ENCODE results near the gene ONECUT3.

ONECUT3 gene

GRCh38 chr19:1813192-1814182 is 60.2 kb downstream of the ONECUT3 start:
- DNase-seq (ENCODE audit: low read depth in 1 of 2, low spot score in 1 of 2): no peak

GRCh38 chr19:1814391-1814790 is 61.1 kb downstream of the ONECUT3 start:
- DNase-seq (ENCODE audit: low read depth in 1 of 2, low spot score in 1 of 2): no peak

- DNase-seq (ENCODE audit: low read depth in 1 of 2, low spot score in 1 of 2): no peak
Measured at GRCh38 chr19:1814833-1815604, 61.7 kb downstream of the ONECUT3 start.

- DNase-seq (ENCODE audit: low read depth in 1 of 2, low spot score in 1 of 2): no peak
Measured at GRCh38 chr19:1815605-1816529, 62.6 kb downstream of the ONECUT3 start.

GRCh38 chr19:1816530-1817298 is 63.4 kb downstream of the ONECUT3 start:
- DNase-seq (ENCODE audit: low read depth in 1 of 2, low spot score in 1 of 2): no peak

GRCh38 chr19:1817553-1818179 is 64.4 kb downstream of the ONECUT3 start:
- no peak for DNase-seq (ENCODE audit: low read depth in 1 of 2, low spot score in 1 of 2)

- DNase-seq (ENCODE audit: low read depth in 1 of 2, low spot score in 1 of 2): no peak
Measured at GRCh38 chr19:1818549-1819195, 65.4 kb downstream of the ONECUT3 start.

- no peak for DNase-seq (ENCODE audit: low read depth in 1 of 2, low spot score in 1 of 2)
Measured at GRCh38 chr19:1819341-1820255, 66.3 kb downstream of the ONECUT3 start.

- no peak for DNase-seq (ENCODE audit: low read depth in 1 of 2, low spot score in 1 of 2)
Measured at GRCh38 chr19:1822210-1822609, 68.9 kb downstream of the ONECUT3 start.

- DNase-seq (ENCODE audit: low read depth in 1 of 2, low spot score in 1 of 2): no peak
Measured at GRCh38 chr19:1823020-1823419, 69.7 kb downstream of the ONECUT3 start.

GRCh38 chr19:1823539-1824251 is 70.4 kb downstream of the ONECUT3 start:
- DNase-seq (ENCODE audit: low read depth in 1 of 2, low spot score in 1 of 2): no peak

- DNase-seq (ENCODE audit: low read depth in 1 of 2, low spot score in 1 of 2): no peak
Measured at GRCh38 chr19:1824252-1824622, 70.9 kb downstream of the ONECUT3 start.

GRCh38 chr19:1825909-1826556 is 72.7 kb downstream of the ONECUT3 start:
- peak; percentile 71 to 72 for DNase-seq (ENCODE audit: low read depth in 1 of 2, low spot score in 1 of 2)

GRCh38 chr19:1826557-1827521 is 73.5 kb downstream of the ONECUT3 start:
- no peak for DNase-seq (ENCODE audit: low read depth in 1 of 2, low spot score in 1 of 2)

- DNase-seq (ENCODE audit: low read depth in 1 of 2, low spot score in 1 of 2): no peak
Measured at GRCh38 chr19:1827566-1828278, 74.4 kb downstream of the ONECUT3 start.
